Measurements from ENCODE around the gene NMNAT2. TPM values are rescaled to one million over a fixed set of nuclear protein-coding genes. Genes with fewer than 3 reads are reported as not detected.

Gene NMNAT2
- total RNA-seq, 1 experiment from 2014 or later = 11.4 TPM

- Histone ChIP-seq H3K27me3 (ENCODE audit: insufficient read depth, low read length) (no peaks in the 10 kb centered on the region), H3K9me3 (ENCODE audit: control insufficient read depth, low read depth, low read length) (no peaks in the 10 kb centered on the region), H3K79me2 (ENCODE audit: insufficient read depth, low read length) (no peaks in the 10 kb centered on the region), H2BK20ac (ENCODE audit: low read depth, low read length, poor library complexity, severe bottlenecking) (no peak overlapping the region), H3K4ac (ENCODE audit: low read depth, low read length) (no peak overlapping the region), H3K27ac (ENCODE audit: insufficient read length, low read depth, low read length) (no peak overlapping the region), H4K91ac (ENCODE audit: insufficient read length, low read depth, low read length) (no peak overlapping the region), H3K79me1 (ENCODE audit: insufficient read depth, low read depth, low read length, poor library complexity, severe bottlenecking) (no peaks in the 10 kb centered on the region), H3K4me1 (ENCODE audit: insufficient read depth, low read length) (no peaks in the 10 kb centered on the region), H4K5ac (ENCODE audit: insufficient read length, low read depth, low read length) (no peak overlapping the region), H3T11ph (ENCODE audit: low read length) (no peak overlapping the region), H3K4me2 (ENCODE audit: insufficient read depth, insufficient read length, low read length) (no peak overlapping the region), H2AFZ (ENCODE audit: low read length) (no peak overlapping the region), H3K56ac (ENCODE audit: insufficient read length, low read depth, low read length) (no peak overlapping the region), H2BK120ac (ENCODE audit: low read depth, low read length, poor library complexity, severe bottlenecking) (no peak overlapping the region), H4K8ac (replicated peaks; ENCODE audit: insufficient read length, low read depth, low read length) (no peak overlapping the region), H3K9ac (ENCODE audit: extremely low read depth, insufficient read length, low read length) (no peak overlapping the region), H4K20me1 (ENCODE audit: control insufficient read depth, insufficient read depth, insufficient read length) (no peaks in the 10 kb centered on the region), H2AK5ac (ENCODE audit: insufficient read length, low read length) (no peak overlapping the region), H2BK12ac (ENCODE audit: insufficient read length, low read depth, low read length) (no peak overlapping the region), H3K23ac (ENCODE audit: insufficient read length, low read depth, low read length) (no peak overlapping the region), H2BK5ac (ENCODE audit: insufficient read length, low read length) (no peak overlapping the region), H3K23me2 (ENCODE audit: insufficient read length, low read depth, low read length, poor library complexity, severe bottlenecking) (no peaks in the 10 kb centered on the region), H2BK15ac (ENCODE audit: low read depth, low read length) (no peak overlapping the region), H3K18ac (ENCODE audit: insufficient read length, low read depth, low read length) (no peak overlapping the region), H3K14ac (ENCODE audit: insufficient read depth, low read length) (no peak overlapping the region)
- no peak for DNase-seq
- H3K4me3 Mint-ChIP-seq = no peak overlapping the region
- WGBS (ENCODE audit: extremely low coverage, insufficient read length, low lambda C conversion rate) = no CpG with 5 or more reads among the region's 3 CpGs
- TF ChIP-seq CTCF (conservative IDR thresholded peaks at IDR 0.05) = no peak
- H3K9me3 Mint-ChIP-seq = no peaks in the 10 kb centered on the region
- H3K27ac Mint-ChIP-seq = no peak overlapping the region
- peaks cover 4 to 6% of the 10 kb centered on the region in 2 experiments for H3K4me1 Mint-ChIP-seq
- H3K27me3 Mint-ChIP-seq (ENCODE audit: low read depth) = no peaks in the 10 kb centered on the region
- no peaks in the 10 kb centered on the region for H3K36me3 Mint-ChIP-seq (ENCODE audit: insufficient read depth in 1 of 3, low read depth in 3 of 3)
Observed at GRCh38 chr1:183390561-183390960, 27.6 kb downstream of the NMNAT2 start.
